ENCODE data around the gene FANCI.

The FANCI gene

GRCh38 chr15:89334510-89335297 is 90.9 kb downstream of the FANCI start, which contains the start of gene POLG:
Gene POLG, minus strand, starts transcription at chr15:89334824. Its CDS starts 1,070 bp downstream, at chr15:89333754.
- DNase-seq: peak; percentile 99

GRCh38 chr15:89335298-89336041 is 91.7 kb downstream of the FANCI start:
- DNase-seq: no peak

- DNase-seq: no peak
These were observed 94.3 kb downstream of the FANCI start for GRCh38 chr15:89338036-89338435.

- DNase-seq: no peak
These were observed 96.8 kb downstream of the FANCI start for GRCh38 chr15:89340573-89340972.

- no peak for DNase-seq
These were observed 97.7 kb downstream of the FANCI start for GRCh38 chr15:89341316-89342005.

- no peak for DNase-seq
These were observed 99.1 kb downstream of the FANCI start for GRCh38 chr15:89342840-89343239.

- no peak for DNase-seq
These were observed 101.5 kb downstream of the FANCI start for GRCh38 chr15:89345248-89345647.

GRCh38 chr15:89346516-89347231 is 102.9 kb downstream of the FANCI start:
- peak; percentile 30 for DNase-seq

GRCh38 chr15:89349206-89349558 is 105.4 kb downstream of the FANCI start:
- DNase-seq: no peak

GRCh38 chr15:89352476-89352875 is 108.7 kb downstream of the FANCI start:
- DNase-seq: no peak

GRCh38 chr15:89353991-89354390 is 110.2 kb downstream of the FANCI start:
- DNase-seq: no peak

GRCh38 chr15:89356634-89357298 is 113.0 kb downstream of the FANCI start:
- peak; percentile 49 for DNase-seq

GRCh38 chr15:89358435-89358754 is 114.6 kb downstream of the FANCI start:
- DNase-seq: no peak

GRCh38 chr15:89358755-89359439 is 115.1 kb downstream of the FANCI start:
- DNase-seq: peak; percentile 80

- no peak for DNase-seq
These were observed 115.9 kb downstream of the FANCI start for GRCh38 chr15:89359471-89360293.

- DNase-seq: no peak
These were observed 116.7 kb downstream of the FANCI start for GRCh38 chr15:89360294-89360971.

- DNase-seq: peak; percentile 83
These were observed 117.8 kb downstream of the FANCI start for GRCh38 chr15:89361451-89362202.

- DNase-seq: no peak
These were observed 118.7 kb downstream of the FANCI start for GRCh38 chr15:89362203-89363101.

Data from hematopoietic multipotent progenitor cell treated with erythropoietin and hydrocortisone succinate and interleukin-3 and kit ligand, for 6 days (in vitro differentiated cells).